H1 (cell line): Measurements from ENCODE around the gene SRRT. TPM values are rescaled to one million over a fixed set of nuclear protein-coding genes. Genes with fewer than 3 reads are reported as not detected.

ENCODE experiments used
- ASH2L ChIP-seq: fragments of 200-600, 300-600 bp; sonication (generic); IDR thresholded peaks from one replicate; pipeline ENCODE4 v1.7.1; 2017; ENCODE audit warnings: low read length
- BCL11A ChIP-seq, 2 experiments: IDR thresholded peaks; one replicate each; pipeline ENCODE4 v1.6.1; 2011; ENCODE audit warnings: low read depth in 2 of 2, low read length in 2 of 2, mild to moderate bottlenecking in 2 of 2
- FOSL1 ChIP-seq: IDR thresholded peaks from 2 replicates; pipeline ENCODE4 v1.6.1; 2011; ENCODE audit warnings: mild to moderate bottlenecking, low read depth, low read length, moderate library complexity; ENCODE audit not compliant: insufficient read depth
- MAFK ChIP-seq: IDR thresholded peaks from 2 replicates; pipeline ENCODE4 v1.6.1; 2012; ENCODE audit warnings: low read depth, mild to moderate bottlenecking, improper control_type of control experiment, low read length
- POU5F1 ChIP-seq: IDR thresholded peaks from 2 replicates; pipeline ENCODE4 v1.6.1; 2011; ENCODE audit warnings: low read depth, mild to moderate bottlenecking, low read length, moderate library complexity
- RAD21 ChIP-seq, 2 experiments: IDR thresholded peaks in 1 of 2; conservative IDR thresholded peaks in 1 of 2; 2 replicates each; pipeline ENCODE4 v1.6.1; 2011; ENCODE audit warnings: low read depth in 2 of 2, low read length in 2 of 2, improper control_type of control experiment in 1 of 2, inconsistent platforms in 1 of 2, mild to moderate bottlenecking in 1 of 2, moderate library complexity in 1 of 2
- SP1 ChIP-seq: IDR thresholded peaks from 2 replicates; pipeline ENCODE4 v1.6.1; 2011; ENCODE audit warnings: low read depth, low read length
- TAF1 ChIP-seq: IDR thresholded peaks from 2 replicates; pipeline ENCODE4 v1.6.1; 2011; ENCODE audit warnings: mild to moderate bottlenecking, low read depth, low read length
- TAF7 ChIP-seq: optimal IDR thresholded peaks from 2 replicates; pipeline ENCODE3; 2011; ENCODE audit warnings: low read depth, mild to moderate bottlenecking, inconsistent platforms, low read length, moderate library complexity, borderline replicate concordance
- polyA plus RNA-seq, 7 experiments: library from polyadenylated mRNA; depleted of rRNA in 3 of 7; stranded (reverse) in 5 of 7; unstranded in 2 of 7; fragments of >200 nt in 5 of 7; fragments of 200-250 nt in 2 of 7; gene quantifications; 1 replicate in 5 of 7; 2 replicates in 1 of 7; 4 replicates in 1 of 7; pipeline versions ENCODE4 v1.2.1 to v1.2.3, GENCODE V29; 2011 to 2013; ENCODE audit warnings: missing spikeins in 2 of 7, mixed read lengths in 2 of 7
- total RNA-seq: library from RNA; stranded (reverse); fragmentation: NEBNext Ultra II Directional; extraction: Animal tissue kit (Norgen Biotek cat#: 25700); gene quantifications from 2 replicates; pipeline ENCODE4 v1.2.1, GENCODE V29; 2021
- TF ChIP-seq, protein P1 (sequence below): fragments of 300-600 bp; sonication (generic); IDR thresholded peaks from 2 replicates; pipeline ENCODE4 v1.7.1; 2012; ENCODE audit warnings: low read length, moderate library complexity, mild to moderate bottlenecking, inconsistent platforms; ENCODE audit not compliant: insufficient replicate concordance

SRRT gene
- total and polyA plus RNA-seq, 2 of the 8 experiments (the other 6 are each of a cell fraction or from before 2014, with no cell fraction given): 66.7 to 237 TPM

DNA sequence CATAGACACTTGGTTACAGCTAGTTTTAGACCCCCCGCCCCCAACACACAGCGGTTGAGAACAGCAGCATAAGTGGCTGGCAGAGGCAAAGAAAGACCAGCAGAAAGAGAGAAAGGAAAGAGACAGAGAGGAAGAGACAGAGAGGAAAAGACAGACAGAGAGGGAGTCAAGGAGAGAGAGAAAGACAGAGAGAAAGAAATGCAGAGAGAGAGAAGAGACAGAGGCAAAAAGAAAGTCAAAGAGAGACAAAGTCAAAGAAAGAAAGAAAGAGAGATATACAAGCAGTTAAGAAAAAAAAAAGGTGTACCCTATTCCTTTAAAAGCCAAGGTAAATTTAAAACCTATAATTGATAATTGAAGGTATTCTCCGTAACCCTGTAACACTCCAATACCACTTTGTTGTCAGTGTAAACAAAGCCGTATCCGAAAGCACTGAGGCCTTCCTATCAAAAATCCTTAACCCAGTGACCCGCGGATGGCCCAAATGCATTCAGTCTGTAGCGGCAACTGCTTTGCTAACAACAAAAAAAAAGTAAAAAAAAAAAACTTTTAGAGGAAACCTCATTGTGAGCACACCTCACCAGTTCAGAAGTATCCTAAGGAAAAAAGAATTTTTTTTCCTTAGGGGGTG, 34.3 kb upstream of the SRRT start (continued):
- TF ChIP-seq, protein P1, sequence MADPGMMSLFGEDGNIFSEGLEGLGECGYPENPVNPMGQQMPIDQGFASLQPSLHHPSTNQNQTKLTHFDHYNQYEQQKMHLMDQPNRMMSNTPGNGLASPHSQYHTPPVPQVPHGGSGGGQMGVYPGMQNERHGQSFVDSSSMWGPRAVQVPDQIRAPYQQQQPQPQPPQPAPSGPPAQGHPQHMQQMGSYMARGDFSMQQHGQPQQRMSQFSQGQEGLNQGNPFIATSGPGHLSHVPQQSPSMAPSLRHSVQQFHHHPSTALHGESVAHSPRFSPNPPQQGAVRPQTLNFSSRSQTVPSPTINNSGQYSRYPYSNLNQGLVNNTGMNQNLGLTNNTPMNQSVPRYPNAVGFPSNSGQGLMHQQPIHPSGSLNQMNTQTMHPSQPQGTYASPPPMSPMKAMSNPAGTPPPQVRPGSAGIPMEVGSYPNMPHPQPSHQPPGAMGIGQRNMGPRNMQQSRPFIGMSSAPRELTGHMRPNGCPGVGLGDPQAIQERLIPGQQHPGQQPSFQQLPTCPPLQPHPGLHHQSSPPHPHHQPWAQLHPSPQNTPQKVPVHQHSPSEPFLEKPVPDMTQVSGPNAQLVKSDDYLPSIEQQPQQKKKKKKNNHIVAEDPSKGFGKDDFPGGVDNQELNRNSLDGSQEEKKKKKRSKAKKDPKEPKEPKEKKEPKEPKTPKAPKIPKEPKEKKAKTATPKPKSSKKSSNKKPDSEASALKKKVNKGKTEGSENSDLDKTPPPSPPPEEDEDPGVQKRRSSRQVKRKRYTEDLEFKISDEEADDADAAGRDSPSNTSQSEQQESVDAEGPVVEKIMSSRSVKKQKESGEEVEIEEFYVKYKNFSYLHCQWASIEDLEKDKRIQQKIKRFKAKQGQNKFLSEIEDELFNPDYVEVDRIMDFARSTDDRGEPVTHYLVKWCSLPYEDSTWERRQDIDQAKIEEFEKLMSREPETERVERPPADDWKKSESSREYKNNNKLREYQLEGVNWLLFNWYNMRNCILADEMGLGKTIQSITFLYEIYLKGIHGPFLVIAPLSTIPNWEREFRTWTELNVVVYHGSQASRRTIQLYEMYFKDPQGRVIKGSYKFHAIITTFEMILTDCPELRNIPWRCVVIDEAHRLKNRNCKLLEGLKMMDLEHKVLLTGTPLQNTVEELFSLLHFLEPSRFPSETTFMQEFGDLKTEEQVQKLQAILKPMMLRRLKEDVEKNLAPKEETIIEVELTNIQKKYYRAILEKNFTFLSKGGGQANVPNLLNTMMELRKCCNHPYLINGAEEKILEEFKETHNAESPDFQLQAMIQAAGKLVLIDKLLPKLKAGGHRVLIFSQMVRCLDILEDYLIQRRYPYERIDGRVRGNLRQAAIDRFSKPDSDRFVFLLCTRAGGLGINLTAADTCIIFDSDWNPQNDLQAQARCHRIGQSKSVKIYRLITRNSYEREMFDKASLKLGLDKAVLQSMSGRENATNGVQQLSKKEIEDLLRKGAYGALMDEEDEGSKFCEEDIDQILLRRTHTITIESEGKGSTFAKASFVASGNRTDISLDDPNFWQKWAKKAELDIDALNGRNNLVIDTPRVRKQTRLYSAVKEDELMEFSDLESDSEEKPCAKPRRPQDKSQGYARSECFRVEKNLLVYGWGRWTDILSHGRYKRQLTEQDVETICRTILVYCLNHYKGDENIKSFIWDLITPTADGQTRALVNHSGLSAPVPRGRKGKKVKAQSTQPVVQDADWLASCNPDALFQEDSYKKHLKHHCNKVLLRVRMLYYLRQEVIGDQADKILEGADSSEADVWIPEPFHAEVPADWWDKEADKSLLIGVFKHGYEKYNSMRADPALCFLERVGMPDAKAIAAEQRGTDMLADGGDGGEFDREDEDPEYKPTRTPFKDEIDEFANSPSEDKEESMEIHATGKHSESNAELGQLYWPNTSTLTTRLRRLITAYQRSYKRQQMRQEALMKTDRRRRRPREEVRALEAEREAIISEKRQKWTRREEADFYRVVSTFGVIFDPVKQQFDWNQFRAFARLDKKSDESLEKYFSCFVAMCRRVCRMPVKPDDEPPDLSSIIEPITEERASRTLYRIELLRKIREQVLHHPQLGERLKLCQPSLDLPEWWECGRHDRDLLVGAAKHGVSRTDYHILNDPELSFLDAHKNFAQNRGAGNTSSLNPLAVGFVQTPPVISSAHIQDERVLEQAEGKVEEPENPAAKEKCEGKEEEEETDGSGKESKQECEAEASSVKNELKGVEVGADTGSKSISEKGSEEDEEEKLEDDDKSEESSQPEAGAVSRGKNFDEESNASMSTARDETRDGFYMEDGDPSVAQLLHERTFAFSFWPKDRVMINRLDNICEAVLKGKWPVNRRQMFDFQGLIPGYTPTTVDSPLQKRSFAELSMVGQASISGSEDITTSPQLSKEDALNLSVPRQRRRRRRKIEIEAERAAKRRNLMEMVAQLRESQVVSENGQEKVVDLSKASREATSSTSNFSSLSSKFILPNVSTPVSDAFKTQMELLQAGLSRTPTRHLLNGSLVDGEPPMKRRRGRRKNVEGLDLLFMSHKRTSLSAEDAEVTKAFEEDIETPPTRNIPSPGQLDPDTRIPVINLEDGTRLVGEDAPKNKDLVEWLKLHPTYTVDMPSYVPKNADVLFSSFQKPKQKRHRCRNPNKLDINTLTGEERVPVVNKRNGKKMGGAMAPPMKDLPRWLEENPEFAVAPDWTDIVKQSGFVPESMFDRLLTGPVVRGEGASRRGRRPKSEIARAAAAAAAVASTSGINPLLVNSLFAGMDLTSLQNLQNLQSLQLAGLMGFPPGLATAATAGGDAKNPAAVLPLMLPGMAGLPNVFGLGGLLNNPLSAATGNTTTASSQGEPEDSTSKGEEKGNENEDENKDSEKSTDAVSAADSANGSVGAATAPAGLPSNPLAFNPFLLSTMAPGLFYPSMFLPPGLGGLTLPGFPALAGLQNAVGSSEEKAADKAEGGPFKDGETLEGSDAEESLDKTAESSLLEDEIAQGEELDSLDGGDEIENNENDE: no peak
- TF ChIP-seq BCL11A (IDR thresholded peaks at IDR 0.05; ENCODE audit: low read depth in 2 of 2, low read length in 2 of 2) (no peak), MAFK (no peak), FOSL1 (no peak), SP1 (no peak), POU5F1 (no peak), ASH2L (no peak), TAF1 (no peak), RAD21 (IDR thresholded peaks at IDR 0.05 in 1 of 2, conservative IDR thresholded peaks at IDR 0.05 in 1 of 2; ENCODE audit: low read depth in 2 of 2, low read length in 2 of 2) (no peak), TAF7 (no peak)
